HG03139 (cell line): ENCODE results near the gene PBXIP1.
"Not testable (repeated sequence)": the region's sequence is repeated elsewhere in the genome, so short reads cannot be mapped to it uniquely, and the experiment has no call there.

Source experiments
- ATAC-seq: cut with Tn5 transposase; IDR thresholded peaks from one replicate; pipeline ENCODE4 v1.9.1; 2021; ENCODE audit not compliant: unreplicated experiment

Gene PBXIP1

DNA sequence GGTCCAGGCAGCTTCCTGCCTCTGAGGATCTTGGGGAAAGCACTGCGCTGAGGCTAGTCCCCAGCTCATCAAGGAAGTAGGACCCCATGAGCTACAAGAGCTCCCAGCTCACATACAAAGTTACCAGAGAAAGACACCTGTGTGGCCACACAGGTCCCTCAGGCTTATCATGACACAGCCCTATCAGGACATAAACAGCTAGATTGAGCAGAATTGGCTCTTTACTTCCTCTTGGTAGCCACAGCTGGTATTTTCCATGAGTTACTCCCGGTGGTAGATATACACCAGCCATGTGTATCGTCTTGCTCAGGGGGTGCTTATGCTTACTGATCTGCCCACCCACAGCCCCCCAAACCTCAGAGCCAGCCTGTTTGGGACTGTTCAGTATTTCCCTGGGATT, 38.7 kb upstream of the PBXIP1 start:
- no peak for ATAC-seq

DNA sequence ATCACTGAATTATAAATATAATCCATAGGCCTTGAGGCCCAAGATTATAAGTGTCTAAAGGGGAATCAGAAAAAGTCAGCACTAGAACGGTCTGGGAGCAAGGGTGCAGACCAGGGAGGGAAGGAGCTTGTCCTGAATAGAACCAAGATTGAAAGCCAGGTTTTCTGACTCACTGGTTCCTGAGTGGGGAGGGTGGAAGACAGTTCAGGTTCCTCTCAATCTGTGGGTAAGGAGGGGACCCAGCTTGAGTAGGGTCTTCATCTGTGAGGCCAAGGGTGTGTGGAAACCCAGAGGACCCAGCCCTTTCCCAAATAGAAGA, 38.3 kb upstream of the PBXIP1 start:
- ATAC-seq: no peak

DNA sequence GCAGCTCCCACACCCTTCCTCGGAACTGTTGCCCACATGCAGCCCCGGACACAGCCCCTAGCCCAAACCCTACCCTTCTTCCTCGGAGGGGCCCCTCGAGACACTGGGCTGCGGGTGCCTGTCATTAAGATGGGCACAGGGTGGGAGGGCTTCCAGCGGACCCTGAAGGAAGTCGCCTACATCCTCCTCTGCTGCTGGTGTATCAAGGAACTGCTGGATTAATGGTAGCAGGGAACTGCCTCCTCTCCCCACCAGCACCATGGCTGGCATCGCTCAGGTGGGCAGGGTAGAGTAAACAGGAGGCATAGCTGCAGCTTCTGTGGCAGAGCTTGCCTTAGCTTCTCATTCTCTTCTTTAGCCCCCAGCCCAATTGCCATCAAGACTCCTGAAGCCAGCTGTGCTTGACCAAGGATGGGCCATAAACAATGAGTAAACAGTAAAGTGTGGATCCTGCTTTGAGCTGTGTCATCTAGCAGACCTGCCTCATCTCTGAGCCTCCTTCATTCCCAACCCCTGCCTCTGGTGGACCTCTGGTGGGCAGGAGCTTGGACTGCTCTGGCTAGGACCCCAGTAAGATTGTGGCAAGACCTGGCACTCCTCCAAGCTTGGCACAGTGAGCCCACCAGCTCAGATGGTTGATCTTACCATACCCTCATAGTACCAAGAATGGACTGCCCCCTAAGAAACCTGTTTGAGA, 37.8 kb upstream of the PBXIP1 start, which contains the start of gene LENEP:
Gene LENEP (plus strand): TSS at position 15 of the 697 bp plus-strand sequence. CDS start 22 bp downstream, at position 37.
- ATAC-seq: no peak

DNA sequence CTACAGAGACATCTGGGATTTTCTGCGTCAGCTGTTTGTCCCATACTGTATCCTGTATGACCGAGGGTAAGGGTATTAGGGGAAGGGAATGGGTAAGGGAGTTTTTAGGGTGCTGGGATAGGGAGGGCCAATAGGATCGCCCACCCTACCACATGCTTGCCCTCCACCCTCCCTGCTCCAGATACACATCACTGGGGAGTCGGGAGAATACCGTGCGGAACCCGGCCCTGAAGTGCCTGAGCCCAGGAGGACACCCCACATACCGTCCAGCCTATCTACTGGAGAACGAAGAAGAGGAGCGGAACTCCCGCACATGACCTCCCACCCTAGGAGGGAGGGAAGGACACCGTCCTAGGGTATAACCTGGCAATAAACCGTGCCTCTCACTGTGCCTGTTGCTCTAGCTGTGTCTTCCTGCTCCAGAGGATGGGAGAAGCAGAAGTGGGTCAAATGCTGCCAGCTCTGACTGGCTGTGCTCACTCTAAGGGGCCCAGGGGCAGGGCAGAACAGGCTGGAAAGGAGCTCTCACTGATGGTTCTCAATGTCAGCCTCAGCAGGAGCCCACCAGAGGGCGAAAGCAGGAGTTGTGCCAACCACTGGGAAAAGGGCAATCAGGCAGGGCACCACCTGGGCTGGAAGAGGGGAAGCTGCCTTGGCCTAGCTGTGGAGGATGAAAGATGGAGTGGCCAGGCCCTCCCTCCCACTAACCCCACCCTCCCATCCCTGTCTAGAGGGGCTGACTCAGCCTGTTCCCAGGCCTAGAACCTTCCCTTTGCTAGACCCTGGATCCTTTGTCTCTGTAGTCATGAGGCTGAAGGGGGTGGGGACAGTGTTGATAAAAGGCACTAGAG, 37.0 kb upstream of the PBXIP1 start:
- no peak for ATAC-seq

DNA sequence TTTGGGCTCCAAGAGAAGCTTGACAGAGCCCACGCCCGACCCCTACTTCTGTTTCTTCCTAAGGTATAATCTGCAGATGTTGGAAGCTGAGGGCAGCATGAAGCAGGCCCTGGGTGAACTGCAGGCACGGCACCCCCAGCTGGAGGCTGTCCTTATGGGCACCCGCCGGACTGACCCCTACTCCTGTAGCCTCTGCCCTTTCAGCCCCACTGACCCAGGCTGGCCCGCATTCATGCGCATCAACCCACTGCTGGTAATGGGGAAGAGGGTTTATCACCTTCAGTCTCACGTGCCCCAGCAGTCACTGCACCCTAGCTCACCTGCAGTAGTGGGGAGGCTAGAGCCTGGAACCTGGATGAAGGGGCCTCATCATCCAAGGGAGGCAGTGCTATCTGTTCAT, 34.4 kb upstream of the PBXIP1 start:
- no peak for ATAC-seq

DNA sequence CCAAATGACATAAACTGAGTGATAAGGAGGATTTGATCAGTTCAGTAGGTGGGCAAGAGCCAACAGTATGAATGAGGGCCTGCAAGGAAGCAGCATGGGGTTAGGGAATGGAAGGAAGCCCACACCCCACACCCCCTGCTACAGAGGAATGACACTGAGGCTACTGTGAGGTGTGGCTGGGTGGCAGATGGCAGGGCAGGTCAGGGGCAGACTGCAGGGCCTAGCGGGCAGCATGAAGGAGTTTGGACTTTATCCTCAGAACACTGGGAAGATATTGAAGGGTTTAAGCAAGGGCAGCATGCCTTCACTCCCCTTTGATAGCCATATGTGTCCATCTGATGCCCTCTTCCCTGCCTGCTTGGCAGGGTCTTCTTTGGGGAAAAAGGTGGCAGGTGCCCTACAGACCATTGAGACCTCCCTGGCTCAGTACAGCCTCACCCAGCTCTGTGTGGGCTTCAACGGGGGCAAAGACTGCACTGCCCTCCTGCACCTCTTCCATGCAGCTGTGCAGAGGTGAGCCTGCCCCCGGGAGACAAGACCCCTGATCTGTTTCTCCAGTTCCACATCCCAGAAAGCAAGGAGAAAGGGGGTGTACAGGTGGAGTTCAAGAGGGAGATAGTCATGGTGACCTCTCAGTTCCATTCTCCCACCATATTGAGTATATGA, 33.4 kb upstream of the PBXIP1 start:
- no peak for ATAC-seq

DNA sequence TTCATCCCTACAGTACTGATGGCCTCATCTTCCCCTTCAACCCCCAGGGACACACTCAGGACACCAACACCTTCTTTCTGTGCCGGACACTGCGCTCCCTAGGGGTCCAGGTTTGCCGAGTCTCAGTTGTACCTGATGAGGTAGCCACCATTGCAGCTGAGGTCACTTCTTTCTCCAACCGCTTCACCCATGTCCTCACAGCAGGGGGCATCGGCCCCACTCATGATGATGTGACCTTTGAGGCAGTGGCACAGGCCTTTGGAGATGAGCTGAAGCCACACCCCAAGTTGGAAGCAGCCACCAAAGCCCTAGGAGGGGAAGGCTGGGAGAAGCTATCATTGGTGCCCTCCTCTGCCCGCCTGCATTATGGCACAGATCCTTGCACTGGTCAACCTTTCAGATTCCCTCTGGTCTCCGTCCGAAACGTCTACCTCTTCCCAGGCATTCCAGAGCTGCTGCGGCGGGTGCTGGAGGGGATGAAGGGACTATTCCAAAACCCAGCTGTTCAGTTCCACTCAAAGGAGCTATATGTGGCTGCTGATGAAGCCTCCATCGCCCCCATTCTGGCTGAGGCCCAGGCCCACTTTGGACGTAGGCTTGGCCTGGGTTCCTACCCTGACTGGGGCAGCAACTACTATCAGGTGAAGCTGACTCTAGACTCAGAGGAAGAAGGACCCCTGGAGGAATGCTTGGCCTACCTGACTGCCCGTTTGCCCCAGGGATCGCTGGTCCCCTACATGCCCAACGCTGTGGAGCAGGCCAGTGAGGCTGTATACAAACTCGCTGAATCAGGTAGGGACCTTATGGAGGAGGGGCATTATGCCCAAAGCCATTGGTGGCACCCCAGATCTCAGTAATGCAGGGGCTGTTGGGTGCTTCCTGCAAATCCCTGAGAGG, 32.4 kb upstream of the PBXIP1 start:
- no peak for ATAC-seq

DNA sequence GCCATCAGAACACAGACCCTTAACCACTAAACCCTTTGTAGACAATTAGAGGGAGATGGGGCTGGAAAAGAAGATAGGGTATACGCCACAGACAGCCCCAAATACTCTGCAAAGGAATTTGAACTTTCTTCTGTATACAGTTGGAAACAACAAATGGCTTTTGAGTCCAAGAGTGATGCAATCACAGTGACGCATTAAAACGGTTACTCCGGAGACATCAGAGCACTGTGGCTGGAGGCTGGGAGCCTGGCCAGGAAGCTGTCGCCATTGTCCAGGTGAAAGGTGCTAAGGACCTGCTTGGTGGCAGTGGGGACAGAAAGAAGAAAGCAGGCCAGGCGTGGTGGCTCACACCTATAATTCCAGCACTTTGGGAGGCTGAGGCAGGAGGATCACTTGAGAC, 31.4 kb upstream of the PBXIP1 start:
- no peak for ATAC-seq

DNA sequence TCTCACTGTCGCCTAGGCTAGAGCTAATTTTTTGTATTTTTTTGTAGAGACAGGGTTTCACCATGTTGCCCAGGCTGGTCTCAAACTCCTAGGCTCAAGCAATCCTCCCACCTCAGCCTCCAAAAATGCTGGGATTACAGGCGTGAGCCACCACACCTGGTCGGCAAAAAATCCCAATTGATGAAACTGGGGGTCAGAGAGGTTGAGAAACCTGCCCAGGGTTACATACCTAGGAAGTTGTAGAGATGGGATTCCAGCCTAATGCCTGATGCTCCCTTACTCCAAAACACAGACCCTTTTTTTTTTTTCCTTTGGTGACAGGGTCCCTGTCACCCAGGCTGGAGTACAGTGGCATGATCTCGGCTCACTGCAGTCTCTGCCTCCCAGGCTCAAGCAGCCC, 30.8 kb upstream of the PBXIP1 start:
- not testable (repeated sequence) for ATAC-seq

DNA sequence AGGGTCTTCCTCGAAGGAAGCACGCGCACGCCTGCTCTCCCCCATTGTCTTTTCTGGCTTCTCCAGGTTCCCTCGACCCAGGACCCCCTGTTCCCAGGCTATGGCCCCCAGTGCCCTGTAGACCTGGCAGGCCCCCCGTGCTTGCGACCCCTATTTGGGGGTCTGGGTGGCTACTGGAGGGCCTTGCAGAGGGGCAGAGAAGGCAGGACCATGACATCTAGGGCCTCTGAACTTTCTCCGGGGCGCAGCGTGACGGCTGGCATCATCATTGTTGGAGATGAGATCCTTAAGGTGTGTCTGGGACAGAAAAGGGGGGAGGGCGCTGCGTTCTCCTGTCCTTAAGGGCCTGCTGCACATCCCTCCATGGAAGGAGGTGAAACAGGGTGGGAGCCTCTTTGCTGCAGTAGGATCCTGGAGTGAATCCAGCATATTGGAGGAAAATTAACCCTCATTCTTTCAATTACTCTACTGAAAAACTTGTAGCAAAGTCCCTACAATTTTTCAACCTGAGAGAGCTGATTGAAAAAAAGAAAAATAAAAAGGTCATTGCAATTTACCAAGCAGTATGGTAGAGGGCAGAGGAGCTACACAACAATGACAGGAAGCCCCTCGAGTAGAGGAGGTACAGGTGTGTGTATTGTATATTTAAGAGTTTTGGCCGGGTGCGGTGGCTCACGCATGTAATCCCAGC, 28.0 kb upstream of the PBXIP1 start:
- no peak for ATAC-seq

DNA sequence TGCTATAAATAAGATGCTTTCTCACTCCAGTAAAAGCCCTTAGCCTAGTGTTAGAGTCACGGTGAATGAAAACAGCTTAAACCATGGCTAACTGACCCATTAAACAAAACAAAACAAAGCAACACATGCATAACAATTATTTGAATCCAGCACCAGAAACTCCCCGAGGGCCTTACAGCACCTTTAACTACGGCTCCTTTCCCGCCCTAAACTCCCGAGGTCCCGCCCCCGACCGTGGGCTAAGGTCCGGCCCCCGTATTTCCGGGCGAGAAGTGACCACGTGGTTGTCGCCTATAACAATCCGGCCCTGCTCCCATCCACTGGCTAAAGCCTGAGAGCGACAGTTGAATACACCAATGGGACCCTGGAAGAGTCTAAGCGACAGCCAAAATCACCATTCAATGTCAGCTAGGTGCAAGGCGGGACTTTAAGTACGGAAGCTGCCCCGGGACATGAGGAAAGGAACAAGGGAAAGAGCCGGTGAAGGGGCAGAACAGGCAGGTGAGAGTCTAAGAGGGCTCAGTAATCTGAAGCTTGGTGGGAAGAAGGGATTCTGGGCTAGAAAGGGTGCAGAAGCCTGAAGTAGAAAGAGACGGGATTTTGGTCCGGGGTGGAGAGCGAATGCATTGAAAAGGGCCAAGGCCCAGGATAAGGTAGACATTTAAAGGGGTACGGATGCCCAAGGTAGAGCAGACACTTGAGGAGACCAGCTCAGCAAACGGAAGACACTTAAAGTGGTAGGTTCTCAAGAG, 27.2 kb upstream of the PBXIP1 start, which contains the start of gene FLAD1:
Gene FLAD1 (plus strand): TSS at position 448 of the 752 bp plus-strand sequence. CDS start 351 bp downstream, outside the sequence.
- ATAC-seq: peak; percentile 96

DNA sequence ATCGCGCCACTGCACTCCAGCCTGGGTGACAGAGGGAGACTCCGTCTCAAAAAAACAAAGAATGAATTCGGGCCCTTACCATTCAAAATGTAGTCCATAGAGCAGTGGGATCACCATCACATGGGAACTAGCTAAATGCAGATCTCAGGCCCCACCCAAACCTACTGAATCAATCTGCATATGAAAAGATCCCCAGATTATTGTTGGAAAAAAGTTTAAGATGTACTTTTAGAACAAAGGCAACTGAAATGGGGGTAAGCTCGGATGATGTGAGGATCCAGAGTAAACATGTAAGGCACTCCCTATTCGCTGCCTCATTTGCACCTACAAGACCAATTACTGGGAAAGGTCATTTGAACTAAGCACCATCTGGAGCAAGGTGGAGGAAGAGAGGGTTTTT, 26.4 kb upstream of the PBXIP1 start:
- no peak for ATAC-seq

DNA sequence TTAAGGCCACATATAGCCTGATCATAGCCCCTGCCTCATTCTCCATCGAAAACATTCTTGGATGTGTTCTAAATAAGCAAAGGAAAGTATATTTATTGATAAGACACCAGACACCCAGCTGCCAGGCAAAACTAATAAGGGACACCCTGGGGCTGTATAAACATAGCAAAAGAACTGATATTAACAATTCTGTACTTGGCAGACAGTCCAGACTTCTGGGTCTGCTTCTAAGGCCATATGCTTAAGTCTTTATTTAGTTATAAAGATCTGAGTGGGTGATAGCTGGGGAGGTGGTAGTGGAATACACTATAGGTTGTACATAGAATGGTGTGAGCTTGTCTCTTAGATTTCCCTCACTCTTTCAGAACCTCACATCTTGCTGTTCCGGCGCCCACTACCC, 22.5 kb upstream of the PBXIP1 start:
- no peak for ATAC-seq

DNA sequence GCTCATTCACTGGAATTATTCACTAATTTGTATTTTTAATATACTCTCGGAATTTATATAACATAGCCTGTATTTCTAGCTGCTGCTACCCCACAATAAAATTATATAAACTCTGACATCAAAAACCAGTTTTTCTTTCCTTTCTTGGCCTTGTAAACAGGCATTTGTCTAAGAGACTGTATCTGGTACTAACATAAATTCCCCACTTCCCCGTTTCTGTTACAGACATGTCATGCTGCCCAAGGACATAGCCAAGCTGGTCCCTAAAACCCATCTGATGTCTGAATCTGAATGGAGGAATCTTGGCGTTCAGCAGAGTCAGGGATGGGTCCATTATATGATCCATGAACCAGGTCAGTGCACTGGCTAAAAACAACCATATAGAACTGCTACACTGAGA, 21.9 kb upstream of the PBXIP1 start:
- ATAC-seq: not testable (repeated sequence)

DNA sequence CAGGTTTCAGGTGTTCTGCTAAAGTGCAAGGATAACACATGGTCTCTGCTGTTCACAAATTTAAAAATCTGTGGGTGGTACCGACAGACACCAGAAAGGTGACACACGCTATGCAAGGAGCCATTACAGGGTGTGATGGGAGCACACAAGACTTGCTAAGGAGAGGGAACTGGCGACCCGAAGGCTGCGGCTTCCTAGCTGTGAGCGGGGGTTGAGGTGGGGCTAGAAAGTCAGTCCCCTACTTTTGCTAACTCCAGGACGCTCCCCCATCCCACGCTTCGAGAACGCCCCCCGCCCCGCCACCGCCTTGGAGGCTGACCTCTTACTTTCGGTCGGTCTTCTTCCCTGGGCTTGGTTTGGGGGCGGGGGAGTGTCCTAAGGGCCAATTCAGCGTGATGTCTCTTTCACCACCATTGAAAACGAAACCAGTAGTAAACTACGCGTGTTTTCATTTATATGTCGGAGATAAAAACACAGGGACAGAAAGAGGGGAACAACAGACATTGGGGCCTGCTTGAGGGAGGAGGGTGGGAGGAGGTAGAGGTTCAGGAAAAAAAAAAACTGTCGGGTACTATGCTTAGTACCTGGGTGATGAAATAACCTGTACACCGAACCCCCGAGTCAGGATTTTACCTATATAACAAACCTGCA, 19.6 kb upstream of the PBXIP1 start:
- ATAC-seq: no peak

DNA sequence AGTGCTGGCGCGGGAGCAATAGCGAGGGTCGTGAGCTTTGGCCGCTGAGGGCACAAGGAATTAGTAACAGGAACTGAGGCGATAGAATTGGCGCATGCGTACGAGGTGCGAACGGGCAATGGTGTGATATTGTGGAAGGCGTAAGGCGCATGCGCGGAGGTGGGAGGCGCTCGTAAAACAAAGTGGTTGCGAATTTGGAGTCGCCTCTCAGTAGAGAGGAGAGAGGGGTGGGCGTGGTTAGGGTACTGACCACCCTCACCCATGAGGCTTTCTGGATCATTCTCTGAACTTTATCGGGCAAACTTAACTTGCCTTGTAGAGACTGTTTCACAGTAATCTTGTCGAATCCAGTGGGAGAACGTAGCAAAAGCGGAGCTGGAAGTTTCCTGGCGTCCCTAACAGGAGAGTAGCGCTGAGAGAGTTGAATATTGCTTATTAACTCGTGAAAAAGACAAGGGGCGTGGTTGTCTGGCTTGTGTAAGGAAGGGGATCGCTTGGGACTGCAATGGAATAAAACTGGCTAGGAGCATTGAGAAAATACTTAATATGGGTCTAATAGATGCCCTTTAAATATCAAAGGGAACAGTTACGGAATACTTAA, 19.0 kb upstream of the PBXIP1 start:
- peak; percentile 33 for ATAC-seq

DNA sequence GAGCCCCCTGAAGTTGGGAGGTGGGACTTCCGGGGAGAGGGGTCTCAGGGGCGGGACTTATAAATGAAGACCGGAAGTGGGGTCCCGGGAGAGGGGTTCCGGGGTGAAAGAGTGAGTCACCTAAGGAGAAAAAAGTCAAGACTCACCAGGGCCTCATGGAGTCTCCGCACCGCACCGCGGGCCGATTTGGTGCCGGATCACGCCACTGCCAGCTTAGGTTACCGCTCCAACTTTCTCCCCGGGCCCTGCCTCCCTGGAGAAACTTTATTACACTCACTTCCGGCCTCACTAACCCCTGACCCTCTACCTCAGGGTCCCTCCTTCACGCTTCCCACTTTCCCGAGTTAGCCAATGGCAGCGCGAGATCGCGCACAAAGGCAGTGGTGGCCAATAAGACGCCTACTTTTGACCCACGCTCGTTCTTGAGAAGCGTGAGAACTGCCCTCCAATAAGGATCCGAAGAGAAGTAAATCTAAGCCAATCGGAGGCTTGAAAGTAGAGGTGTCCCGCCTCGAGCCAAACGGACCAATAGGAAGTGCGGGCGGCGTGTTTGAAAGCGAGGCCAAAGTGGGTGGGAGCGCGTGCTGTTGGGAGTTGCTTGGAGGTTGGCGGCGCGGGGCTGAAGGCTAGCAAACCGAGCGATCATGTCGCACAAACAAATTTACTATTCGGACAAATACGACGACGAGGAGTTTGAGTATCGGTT, 18.4 kb upstream of the PBXIP1 start, which contains the start of gene CKS1B:
Gene CKS1B (plus strand): TSS at position 580 of the 706 bp plus-strand sequence. CDS start 65 bp downstream, at position 645.
- ATAC-seq: peak; percentile 78
